ENCODE data around the gene WIF1.
A peak's percentile ranks its signal among the peaks of the same experiment; 100 is the strongest.

The WIF1 gene, protein sequence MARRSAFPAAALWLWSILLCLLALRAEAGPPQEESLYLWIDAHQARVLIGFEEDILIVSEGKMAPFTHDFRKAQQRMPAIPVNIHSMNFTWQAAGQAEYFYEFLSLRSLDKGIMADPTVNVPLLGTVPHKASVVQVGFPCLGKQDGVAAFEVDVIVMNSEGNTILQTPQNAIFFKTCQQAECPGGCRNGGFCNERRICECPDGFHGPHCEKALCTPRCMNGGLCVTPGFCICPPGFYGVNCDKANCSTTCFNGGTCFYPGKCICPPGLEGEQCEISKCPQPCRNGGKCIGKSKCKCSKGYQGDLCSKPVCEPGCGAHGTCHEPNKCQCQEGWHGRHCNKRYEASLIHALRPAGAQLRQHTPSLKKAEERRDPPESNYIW

DNA sequence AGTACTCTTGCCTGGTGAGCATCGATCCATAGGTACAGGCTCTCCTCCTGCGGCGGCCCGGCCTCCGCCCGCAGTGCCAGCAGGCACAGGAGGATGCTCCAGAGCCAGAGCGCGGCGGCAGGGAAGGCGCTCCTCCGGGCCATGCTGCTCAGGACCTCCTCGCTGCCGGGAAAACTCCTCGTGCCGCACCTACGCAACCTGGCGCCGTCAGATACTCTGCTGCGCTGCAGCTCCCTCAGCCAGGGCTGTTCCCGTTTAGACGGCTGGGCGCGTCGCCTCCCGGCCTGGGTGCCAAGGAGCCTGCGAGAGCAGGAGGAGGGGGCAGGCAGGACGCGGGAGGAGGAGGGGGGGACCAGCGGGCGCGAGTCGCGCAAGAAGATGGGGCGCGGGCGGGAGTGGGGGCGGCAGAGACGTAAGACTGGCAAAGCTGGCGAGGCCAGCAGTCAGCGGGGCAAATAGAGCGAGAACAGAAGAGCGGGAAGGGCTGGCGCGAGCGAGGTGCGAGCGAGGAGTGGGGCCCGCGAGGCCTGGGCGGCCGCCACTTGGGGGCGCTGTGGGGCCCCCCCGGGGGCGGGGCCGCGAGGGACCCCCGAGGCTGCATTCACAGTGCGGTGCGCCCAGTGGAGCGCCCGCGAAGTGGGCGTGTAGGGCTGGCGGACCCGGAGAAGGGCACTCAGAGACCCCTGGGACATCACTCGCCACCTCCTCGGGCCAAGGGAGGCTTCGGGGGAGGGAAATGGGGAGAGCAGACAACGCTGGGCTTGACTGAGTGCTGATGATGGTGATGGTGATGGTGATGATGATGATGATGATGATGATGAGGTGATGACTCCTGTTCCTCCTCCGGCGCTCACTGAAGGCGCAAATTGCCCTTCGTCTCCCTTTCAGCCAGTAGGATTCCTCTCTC, at the start of gene WIF1:
TSS of gene WIF1 (minus strand) at position 257 of the 907 bp plus-strand sequence. CDS start at position 143, 114 bp downstream.
- DNase-seq, result peak; percentile 23 to 37

DNA sequence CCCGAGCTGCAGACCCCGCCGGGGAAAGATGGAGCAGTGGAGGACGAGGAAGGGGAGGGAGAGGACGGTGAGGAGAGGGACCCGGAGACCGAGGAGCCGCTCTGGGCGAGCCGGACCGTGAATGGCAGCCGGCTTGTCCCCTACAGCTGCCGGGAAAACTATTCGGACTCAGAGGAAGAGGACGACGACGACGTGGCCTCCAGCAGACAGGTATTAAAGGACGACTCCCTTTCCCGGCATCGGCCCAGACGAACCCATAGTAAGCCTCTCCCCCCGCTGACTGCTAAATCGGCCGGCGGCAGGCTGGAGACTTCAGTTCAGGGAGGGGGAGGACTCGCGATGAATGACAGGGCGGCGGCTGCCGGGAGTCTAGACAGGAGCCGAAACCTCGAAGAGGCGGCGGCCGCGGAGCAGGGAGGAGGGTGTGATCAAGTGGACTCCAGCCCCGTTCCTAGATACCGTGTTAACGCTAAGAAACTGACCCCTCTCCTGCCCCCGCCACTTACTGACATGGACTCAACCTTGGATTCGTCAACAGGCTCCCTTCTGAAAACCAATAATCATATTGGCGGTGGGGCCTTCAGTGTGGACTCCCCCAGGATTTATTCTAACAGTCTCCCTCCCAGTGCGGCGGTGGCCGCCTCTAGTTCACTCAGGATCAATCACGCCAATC, 49.2 kb upstream of the WIF1 start:
- peak; percentile 63 to 69 for DNase-seq

DNA sequence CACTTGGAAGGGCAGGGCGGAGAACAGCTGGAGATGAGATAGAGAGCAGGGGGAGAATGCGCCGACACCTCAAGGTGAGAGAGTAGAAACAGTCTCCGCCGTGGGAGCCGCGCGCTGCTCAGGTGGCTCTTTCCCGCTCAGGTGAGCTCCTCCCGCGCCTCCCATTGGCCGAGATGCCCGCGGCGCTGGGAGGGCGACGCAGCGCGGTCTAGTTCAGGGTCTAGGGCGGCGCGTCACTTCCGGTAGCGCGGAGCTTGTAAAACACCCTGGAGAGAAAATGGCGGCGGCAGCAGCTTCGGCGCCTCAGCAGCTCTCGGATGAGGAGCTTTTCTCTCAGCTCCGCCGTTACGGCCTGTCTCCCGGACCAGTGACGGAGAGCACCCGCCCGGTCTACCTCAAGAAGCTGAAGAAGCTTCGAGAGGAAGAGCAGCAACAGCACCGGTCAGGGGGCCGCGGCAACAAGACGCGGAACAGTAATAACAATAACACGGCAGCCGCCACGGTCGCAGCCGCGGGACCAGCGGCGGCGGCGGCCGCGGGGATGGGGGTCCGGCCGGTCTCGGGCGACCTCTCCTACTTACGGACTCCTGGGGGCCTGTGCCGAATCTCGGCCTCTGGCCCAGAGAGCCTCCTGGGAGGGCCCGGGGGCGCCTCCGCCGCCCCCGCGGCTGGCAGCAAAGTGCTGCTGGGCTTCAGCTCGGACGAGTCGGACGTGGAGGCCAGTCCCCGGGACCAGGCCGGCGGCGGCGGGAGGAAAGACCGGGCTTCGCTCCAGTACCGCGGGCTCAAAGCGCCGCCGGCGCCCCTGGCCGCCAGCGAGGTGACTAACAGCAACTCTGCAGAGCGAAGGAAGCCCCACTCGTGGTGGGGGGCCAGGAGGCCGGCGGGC, 48.5 kb upstream of the WIF1 start, which contains the start of gene LEMD3:
TSS of gene LEMD3 (plus strand) at position 264 of the 889 bp plus-strand sequence. CDS start at position 278, 14 bp downstream.
- DNase-seq, result peak; percentile 92

DNA sequence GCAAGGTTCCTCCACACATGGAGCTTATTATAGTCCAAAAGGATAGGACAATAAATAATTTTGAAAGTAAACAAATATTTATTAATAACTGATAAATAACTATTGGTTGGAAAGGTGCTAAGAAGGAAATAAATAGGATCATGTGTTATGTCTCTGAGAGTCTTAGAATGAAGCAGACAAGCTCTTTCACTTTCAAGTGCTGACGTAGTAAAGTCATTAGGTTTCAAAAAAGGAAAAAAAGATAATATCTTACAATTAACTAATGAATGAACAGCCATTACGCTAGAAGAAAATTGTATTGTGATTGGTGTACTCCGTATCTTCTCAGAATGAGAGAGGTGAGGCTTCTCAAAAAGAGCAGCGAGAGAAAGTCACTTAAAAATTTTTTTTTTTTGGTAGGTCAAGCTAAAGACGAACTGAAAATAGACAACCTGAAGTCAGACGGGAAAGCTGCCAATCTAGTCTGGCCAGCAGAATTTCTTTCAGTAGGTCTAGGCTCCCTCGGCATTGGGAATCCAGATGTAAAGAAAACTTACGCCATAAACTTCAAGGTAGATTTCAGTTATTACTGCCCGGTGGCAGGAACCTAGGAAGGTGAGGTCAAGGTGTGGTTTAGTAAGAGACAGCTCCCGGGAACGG, 47.7 kb upstream of the WIF1 start:
- no peak for DNase-seq

DNA sequence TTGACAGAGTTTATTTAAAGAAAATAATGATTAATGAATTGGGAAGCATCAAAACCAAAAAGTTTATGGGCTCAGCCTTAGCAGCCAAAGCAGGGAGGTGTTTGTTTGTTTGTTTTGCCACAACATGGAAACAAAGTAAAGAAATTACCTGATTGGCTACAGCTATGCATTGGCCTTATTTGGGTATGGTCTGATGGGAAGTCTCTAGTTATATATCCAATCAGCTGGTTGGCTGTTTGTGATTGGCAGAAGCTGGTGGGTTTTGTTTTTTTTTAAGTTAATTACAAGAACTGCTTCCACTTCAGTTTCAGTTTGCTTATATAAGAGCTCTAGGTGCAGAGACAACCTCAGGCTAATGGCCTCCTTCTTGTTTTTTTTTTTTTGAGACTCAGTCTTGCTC, 43.7 kb upstream of the WIF1 start:
- DNase-seq, result no peak

DNA sequence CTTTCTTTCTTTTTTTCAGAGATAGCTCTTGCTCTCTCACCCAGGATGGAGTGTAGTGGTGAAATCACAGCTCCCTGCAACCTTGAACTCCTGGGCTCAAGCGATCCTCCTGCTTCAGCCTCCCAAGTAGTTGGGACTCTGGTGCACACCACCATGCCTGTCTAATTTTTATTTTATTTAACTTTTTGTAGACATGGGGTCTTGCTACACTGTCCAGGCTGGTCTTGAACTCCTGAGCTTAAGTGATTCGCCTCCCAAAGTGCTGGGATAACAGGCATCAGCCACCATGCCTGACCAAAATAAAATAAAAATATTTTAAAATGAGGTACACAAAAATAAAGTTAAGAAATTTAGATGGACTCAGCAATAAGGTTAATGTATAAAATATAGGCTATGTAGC, 43.1 kb upstream of the WIF1 start:
- no peak for DNase-seq

DNA sequence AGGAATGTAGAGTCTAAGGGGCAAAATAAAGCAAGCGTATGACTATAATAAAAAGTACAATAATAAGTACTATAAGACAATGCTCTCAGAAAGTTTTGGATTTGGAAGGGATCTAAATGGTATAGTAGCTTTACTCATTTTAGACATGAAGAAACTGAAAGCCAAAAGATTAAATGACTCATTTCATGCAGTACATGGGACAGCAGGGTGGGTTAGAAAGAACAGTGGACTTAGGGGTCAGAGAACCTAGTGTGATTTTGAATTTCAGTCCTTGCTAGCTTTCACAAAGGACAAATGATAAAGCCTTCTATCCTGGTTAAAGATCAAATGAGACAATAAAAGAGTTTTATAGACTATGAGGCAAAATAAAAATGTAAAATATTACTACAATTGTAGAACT, 41.5 kb upstream of the WIF1 start:
- DNase-seq, result no peak

DNA sequence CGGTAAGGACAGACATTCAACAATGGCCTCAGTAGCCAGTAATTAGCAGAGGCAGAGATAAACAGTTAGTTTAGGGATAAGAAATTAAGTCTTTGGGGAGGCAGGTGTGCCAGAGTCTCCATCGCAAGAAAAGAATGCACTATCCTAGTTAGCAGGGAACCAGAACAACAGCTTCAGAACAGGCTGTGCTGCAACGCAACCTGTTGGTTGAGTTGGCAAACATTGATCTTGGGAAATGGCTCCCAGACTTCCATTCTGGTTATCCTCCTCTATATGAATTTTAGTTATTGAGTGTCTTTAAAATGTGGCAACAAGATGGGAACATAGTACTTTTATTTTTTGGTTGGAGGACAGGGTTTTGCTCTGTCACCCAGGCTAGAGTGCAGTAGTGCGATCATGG, 36.0 kb upstream of the WIF1 start:
- no peak for DNase-seq

DNA sequence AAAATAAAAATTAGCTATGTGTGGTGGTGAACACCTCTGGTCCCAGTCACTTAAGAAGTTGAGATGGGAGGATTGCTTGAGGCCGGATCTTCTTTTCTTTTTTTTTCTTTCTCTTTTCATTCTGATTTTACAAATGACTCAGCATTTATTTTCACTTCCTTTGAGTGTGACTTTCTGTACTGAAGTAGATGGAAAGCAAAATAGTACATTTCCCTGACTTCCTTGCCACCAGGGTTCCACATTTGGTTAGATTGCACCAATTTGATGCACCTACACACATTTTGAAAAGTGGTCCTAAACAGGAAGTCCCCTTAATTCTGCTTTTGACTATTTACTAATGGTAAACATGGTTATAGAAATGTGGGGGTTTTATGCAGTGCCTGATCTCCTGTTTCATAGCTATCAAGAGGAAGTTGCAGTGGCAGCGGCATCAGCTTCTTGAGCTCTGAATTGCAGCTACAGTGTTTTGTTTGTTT, 35.3 kb upstream of the WIF1 start:
- DNase-seq, result no peak

DNA sequence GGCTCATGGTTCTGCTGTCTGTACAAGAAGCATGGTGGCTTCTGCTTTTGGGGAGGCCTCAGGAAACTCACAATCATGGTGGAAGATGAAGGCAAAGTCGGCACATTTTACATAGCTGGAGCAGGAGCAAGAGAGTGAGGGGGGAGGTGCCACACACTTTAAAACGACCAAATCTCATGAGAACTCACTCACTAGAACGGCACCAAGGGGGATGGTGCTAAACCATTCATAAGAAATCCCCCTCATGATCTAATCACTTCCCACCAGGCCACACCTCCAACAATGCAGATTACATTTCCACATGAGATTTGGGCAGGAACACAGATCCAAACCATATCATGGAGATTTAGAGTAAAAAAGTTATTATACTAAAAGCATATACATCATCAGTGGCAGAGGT, 34.7 kb upstream of the WIF1 start:
- no peak for DNase-seq

DNA sequence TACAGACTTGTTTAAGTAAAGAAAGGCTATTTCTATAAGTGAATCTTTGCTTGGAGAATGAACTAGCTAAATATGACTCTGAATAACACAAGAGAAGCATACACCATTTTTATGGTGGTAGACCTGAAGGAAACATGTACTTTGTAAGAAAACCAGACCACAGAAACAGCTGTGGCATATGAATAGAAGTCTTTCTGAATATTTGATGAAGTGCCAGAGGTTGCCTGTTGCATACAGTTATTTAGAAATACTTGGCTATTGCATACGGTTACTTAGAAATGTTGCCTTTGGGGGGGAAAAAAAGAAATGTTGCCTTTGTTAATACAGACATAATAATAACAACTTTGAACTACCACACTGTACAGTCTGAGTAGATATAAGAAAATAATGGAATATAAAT, 31.5 kb upstream of the WIF1 start:
- no peak for DNase-seq

DNA sequence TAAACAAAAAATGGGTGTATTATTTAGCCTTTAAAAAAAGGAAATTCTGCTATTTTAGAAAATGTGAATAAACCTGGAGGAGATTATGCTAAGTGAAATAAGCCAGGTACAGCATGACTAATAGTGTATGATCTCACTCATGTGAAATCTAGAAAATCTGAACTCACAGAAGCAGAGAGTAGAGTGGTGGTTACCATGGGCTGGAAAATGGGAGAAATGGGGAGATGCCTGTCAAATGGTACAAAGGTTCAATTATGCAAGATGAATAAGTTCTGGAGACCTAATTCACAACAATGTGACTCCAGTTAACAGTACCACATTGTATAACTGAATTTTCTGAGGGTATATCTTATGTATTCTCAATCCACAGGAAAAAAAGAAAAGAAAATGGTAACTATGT, 30.9 kb upstream of the WIF1 start:
- no peak for DNase-seq

DNA sequence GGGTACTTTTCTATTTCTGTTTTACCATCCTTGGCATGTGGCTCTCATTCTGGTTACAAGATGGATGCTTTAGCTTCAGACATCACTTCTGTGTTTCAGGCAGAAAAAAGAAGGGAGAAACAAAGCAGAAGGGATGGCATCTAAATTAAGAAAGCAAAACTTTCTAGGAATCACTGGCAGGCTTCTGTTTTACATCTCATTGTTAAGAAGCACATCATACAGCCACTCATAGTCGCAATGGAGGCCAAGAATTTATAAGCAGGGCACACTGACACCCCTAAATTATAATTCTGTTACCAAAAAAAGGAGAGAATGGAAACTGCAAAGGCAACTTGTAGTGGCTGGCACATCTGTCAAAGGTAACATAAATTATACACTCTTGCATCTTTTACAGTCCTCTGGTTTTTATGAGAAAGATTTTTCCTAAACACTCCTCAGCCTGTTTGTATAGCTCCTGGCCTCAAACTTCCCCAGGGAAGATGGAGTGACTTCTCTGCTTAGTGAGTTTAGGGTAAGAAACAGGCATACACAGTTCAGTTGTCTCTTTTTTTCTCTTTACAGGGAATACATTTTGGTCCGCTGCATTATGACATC, 26.3 kb upstream of the WIF1 start:
- DNase-seq, result no peak

DNA sequence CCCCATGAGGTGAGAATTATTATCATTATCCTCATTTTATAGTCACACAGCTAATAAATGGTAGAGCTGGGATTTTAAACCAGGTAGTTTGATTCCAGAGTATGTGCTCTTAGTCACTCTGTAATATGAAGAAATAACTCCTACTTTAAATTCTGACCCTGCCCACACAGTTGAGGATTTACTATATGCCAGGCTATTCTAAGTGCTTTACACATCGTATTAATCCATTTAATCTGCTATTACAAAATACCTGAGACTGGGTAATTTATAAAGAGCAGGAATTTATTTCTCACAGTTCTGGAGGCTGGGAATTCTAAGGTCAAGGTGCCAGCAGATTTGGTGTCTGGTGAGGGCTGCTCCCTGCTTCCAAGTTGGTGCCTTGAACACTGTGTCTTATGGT, 19.6 kb upstream of the WIF1 start:
- DNase-seq, result no peak

DNA sequence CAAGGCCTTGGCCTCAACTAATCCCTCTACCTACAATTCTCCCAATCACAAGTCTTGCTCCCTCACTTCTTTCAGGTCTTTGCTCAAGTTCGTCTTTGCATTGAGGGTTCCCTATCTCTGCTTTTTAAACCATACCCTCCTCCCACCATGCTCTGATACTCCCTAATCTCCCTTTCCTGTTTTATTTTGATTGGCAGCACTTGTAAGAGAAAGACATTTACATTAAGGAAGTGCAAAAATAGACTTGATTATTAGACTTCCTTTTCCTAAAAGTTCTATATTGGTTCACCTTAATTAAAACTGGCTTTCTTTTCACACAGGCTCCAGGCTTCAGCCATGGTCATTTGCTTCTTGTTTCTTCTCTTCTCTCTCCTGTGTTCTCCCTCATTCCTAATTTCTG, 18.3 kb upstream of the WIF1 start:
- no peak for DNase-seq

DNA sequence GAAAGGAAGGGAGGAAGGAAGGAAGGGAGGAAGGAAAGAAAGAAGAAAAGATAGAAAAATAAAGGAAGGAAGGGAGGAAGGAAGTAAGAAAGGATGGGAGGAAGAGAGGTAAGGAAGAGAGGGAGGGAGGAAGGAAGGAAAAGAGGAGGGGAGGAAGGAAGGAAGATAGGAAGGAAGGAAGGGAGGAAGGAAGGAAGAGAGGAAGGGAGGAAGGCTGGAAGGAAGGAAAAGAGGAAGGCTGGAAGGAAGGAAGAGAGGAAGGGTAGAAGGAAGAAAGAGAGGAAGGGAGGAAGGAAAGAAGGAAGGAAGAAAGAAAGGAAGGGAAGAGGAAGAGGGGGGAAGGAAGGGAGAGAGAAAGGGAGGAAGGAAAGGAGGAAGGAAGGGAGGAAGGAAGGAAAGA, 12.8 kb upstream of the WIF1 start:
- no peak for DNase-seq

DNA sequence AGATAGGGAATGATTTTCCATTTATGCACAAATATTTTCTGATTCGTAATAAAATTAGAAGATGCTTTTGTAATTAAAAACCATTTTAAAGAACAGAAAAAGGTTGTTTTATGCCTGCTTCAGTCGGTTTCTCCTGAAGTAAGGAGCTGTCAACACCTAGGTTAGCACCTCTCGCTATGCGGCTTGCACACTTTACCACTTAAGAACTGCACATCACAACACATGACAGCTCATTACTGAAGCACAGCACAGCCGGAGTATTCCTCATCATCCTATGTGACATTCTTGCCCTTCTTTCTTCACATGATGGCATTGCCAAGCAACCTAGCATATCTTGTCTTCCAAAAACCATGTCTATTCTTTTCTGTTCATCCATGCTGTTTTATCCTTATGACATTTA, 5.4 kb upstream of the WIF1 start:
- DNase-seq, result no peak

DNA sequence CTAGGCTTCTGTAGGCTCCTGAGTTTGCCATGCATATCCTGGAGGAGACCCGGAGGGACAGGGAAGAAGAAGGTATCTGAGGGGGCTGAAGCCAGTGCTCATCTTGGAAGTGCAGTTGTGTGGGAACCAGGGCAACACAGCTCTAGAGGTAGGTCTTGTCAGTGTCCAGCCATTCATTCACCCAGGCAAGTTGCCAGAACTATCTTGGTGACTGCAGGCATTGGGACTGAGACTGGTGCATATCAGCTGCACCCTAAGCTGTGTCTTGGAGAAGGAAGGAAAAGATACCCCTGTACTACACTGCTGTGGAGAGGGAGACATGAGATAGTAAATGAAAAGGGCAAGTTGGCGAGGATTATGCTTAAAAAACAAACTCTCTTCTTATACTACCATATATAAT, 4.9 kb upstream of the WIF1 start:
- DNase-seq, result no peak

DNA sequence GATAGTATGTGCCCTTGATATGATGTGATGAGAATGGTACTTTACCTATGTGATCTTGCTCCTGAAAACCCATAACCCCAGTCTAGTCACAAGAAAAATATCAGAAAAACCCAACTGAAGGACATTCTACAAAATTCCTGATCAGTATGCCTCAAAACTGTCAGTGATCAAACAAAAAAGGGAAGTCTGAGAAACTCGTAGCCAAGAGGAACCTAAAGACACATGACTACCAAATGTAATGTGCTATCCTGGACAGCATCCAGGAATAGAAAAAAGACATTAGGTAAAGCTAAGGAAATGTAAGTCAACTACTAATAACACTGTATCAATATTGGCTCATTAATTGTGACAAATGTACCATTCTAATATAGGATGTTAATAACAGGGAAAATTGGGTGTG, 4.1 kb upstream of the WIF1 start:
- no peak for DNase-seq

DNA sequence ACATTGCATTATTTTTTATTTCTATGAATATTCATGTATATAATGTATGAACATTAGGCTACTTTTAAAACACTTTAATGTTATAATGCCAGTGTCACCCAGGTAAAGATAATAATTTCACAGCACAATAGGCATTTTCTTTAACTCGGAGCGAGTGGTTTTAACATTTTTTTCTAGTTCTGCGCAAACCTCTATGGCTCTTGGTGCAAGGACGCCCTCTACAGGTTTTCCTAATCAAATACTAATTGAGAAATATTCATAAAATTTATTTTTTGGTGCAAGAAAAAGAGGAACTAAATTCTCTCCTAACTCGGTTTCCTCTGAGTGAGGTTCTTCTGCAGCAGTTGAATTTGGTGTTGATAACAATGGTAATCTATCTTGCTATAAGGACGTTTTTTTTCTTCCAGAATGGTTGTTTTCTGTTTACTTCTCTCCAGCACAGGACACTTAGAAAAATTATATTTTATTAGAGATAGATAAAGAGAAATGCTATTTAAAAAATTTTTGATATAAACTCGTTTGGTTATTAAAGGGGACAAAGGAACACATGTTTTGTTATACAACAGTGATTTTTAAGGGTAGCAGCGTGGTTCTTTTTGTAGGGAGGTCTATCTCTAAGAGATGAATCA, 2.4 kb upstream of the WIF1 start:
- DNase-seq, result peak in 1 of 2 donors; percentile 10

DNA sequence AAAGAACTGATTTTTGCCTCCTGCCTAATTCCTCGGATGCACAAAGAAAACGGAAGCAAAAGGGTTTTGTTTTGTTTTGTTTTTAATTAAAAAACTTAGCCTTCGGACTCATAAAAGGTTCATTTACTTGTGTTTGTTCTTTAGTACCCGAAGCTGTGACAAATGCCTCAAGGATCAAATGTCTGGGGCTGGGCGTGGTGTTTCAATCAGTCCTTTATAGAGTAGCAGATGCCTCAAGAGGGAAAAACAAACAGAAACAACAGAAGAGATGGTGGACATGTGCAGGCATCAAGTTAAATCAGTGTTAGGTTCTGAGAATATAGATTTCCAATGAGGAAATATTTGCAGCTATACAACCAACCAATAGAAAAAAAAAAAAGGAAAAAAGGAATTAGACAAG, 1.6 kb upstream of the WIF1 start:
- no peak for DNase-seq

Measured in stimulated activated CD4-positive, alpha-beta T cell treated with anti-CD3 and anti-CD28 coated beads, Interleukin-2, amount 100 ng/mL, for 24 hours (primary cell).